DMS153 treated with DMSO at 0.1 percent for 48 hours (cell line): ENCODE measurements around the gene COL4A2.
"Not testable (repeated sequence)": the region's sequence is repeated elsewhere in the genome, so short reads cannot be mapped to it uniquely, and the experiment has no call there.

Experiments
- DNase-seq: peaks from one replicate; lab custom pipeline; 2025; ENCODE audit not compliant: unreplicated experiment; lab: John Stamatoyannopoulos, UW

Gene COL4A2

DNA sequence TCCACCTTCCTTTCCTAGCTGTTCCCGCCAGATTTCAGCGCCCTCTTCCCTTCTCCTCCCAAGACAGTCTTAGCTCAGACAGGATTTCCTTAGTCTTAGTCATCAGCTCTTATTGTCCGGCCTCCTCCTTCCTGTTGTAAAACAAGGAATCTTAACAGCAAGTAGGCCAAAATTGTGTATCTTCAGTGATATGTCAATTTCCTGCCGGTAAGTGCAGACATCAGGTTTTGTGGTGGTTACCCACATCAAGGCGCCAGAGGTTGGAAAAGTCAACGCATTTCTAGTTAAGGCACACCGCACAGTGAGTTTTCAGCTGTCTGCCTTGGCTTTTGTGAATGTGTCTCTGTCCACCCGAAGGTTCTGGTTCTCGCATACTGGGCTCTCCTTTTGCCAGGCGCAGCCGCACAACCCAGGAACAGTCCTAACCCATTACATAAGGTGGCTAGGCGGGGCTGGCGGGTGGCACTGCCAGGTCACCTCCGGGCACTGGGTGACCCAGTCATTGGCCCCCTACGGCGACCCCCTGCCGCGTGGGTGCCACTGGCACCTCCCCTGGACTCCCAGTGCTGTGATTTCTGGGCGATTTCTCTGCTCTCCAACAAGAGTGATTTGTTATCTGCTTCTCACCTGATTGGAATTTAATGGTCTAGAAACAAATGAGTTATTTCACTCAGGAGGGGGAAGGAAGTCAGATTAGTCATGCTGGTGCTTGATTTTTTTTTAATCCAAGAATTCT, 12.9 kb downstream of the COL4A2 start:
- DNase-seq: no peak

DNA sequence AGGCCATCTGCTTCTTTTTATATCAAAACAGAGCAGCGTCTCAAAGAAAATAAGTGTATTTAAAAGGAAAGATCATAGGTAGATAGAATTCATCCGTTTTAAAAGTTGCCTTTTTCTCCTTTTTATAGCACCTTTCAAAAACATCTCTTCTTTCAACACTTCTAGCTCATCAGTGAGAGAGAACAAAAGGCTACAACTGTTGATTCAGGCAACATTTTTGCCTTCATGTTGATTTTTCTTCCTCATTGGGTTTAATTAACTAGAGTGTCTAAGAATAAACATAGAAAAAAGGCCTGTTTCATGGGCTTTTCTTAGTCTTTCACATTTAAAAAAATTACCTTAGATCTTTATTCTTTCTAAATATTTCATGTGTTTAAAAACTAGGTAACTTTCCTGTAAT, 13.6 kb downstream of the COL4A2 start:
- no peak for DNase-seq

DNA sequence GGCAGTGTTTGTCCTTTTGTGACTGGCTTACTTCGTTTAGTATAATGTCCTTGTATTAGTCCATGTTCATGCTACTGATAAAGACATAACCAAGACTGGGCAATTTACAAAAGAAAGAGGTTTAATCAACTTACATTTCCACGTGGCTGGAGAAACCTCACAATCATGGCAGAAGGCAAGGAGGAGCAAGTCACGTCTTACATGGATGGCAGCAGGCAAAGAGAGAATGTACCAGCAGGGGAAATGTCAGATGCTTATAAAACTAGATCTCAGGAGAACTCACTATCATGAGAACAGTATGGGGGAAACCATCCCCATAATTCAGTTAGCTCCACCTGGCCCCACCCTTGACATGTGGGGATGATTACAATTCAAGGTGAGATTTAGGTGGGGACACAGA, 14.5 kb downstream of the COL4A2 start:
- DNase-seq: not testable (repeated sequence)

DNA sequence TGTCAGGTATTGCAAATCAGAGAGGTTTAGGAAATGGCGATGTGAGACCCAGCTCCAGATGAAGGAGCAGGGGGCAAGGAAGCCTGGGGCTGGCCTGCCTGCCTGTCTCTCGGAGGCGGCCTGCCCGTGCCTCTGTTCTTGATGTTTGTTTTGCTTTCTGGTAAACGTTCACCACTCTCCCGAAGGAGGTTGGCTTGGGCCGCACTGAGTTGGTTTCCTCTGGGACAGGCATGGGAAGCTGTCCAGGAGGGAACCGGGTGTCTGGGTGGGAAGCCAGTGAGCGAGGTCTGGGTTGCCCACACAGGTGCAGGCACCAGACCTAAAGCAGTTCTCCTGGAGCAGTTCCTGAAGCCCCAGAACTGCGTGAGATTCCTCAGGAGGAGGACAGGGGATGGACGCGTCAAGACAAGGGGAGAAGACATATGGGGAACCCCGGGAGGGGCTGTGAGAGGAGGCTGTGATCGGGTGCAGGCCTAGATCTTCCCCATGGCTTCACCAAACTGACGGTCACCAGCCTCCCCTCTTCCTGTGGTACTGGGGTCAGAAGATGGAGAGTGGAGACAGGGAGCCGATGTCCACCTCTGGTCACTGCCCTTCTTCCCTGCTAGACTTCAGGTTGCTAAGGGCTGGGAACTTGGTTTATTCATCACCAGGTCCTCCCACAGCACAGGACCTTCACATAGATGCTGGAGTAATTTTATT, 15.2 kb downstream of the COL4A2 start:
- no peak for DNase-seq

DNA sequence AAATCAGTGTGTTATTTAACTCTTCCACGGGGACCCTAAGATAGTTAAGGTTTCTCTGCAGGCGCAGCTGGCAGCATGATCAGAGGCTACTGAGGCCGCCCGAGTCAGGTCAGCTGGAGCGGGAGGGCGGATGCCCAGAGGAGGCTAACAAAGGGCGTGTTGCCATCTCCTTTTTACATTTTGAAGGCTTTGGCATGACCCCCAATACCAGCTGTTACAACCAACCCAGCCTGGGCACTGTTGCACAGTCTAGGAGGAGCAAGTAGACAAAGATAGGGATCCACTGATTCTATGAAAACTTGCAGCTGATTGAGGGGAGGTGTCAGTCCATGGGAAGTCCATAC, 15.7 kb downstream of the COL4A2 start:
- DNase-seq: no peak

DNA sequence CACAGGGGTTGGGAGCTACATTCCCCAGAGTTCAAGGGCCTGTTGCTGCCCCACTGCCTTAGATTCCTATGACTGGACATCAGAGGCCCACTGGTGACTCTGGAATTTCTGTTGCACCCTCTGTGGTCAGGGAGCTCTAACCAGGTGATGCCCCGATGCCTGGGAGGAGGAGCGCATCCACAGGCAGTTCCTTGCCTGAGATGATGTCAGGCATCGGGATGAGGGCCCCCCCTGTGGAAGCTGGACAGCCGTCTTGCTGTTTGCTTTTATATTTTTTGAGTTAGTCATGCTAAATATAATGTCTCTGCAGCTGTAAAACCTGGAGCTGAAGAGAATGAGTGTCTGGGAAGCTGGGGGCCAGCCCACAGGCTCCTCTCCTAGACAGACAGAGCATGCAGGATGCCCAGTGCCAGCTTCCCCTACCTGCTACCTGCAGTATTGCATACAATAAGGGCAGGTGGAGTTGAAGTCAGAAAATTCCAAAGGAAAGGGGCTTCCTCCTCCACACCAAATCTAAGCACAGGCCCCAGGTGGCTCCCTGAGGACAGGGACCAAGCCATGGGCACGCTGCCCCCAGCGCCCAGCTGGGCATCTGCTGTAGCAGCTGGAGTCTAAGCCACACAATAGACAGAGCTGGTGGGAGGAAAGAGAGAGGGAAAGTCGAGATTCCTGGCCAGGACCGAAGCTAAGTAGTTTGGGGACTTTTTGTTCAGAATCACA, 16.2 kb downstream of the COL4A2 start:
- no peak for DNase-seq

DNA sequence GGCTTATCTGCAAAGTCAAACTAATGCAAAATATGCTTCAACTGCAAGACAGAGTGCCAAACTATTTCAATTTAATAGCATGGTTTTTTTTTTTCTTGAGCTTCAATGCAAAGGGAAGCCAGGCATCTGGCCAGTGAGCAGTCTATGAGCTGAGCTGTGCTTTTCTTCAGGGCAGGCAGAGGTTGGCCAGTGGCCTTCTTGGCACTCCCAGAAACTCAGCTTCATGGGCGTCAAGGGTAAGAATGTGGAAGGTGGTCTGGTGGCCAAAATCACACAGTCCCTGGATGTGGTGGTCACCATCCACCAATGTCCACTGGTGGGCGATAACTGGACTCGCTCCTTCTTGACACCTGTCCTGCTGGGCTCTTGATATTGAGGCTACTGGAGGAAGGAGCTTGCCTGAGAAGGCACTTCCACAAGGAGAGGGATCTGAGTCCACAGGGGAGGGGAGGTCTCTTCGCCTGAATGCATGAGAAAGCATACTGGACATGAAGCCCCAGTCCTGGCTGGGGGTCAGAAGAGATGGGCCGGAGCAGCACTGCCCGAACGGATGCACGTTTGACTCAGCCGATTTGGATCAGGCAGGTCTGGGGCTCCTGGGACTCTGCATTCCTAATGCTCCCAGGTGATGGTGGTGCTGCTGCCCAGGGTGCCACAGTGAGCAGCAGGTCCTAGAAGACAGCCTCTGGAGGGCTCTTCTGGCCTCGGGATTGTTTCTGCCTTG, 17.1 kb downstream of the COL4A2 start:
- no peak for DNase-seq

DNA sequence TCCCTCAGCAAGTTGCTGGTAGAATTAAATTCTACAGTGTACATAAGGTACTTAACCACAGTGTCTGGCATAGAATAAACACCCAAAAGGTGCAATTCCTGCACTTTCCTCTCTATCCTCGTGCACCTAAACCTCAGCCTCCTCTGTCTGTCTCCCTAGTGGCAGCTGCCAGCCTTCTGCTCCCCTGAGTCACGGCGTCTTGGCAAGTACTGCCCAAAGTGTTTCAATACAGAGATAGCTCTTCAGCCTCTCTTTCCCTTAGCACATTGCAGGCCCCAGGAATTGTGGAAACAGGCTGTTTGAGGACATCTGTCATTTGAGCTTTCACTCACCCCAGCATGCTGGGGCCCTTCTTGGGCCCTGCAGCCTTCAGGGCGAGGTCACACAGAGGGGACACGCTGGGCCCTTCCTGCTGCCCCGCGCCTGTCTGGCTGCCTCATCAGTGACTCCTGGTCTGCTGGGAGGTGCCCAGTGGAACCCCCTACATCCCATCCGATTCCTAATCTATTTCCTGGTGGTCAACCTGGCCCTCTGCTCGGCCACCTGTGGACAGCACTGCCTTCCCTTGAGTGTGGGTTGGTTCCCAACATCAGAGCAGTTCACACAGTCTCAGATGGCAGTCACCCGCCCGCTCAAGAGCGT, 19.3 kb downstream of the COL4A2 start:
- DNase-seq: no peak

DNA sequence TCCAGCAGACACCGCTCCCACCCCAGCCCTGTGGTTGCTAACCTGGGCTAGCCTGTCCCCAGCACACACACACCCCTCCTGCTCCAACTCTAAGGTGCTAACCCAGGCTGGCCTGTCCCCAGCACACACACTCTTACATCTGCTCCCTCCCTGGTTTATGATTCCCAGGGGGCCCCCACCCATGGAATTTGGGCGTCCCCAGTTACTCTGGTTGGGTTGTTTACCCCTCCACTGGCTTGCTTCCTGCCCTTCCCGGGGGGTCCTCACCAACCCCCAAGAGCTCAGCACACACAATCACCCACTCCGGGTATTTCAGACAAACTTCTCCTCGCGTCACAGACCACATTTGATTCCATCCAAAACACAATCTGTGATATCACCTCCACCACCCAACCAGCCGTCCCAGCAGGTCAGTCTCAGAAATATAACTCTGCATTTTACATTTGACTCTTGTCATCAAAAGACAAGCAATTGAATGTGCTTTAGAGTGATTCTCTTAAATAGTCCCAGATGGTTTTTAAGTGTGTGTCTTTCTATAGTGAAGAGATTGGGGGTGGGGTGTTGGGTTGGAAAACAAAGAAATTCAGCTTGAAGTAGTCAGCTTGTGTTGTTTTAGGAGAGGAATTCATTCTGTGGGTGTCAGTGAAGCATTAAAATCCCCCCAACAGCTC, 20.1 kb downstream of the COL4A2 start:
- DNase-seq: no peak

DNA sequence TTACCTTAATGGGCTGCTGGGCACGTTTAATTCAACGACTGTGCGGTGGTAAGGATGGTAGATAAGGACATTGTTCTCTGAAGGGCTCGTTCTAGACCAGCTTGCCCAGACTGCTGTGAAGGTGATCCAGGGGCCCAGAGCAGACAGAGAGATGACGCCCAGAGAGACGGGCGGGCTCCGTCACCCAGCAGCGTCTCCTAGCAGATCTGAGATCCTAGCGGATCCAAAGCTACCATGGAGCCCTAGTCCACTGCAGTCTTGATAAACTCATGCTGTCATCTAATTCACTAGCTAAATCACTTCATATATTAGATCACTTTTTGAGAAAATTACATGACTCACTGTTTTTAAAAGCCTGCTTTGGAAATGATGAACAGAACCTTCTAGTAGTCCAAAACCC, 21.5 kb downstream of the COL4A2 start:
- no peak for DNase-seq

DNA sequence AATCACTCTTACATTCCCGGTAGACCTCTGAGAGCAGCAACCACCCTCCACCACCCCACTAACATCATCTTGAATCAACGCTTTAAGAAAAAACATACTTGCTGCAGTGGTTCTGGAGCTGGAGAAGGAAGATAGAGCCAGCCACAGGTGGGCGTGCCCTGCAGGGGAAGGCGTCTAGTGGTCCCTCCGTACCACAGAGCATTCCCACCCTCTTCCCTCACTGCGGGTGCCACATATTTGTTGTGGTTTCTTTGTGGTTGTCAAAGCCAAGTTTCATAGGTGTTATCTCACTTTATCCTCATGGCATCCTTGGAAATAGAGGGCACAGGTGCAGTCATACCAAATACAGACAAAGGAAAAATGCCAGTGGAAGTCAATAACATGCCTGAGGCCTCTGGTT, 22.2 kb downstream of the COL4A2 start:
- DNase-seq: no peak

DNA sequence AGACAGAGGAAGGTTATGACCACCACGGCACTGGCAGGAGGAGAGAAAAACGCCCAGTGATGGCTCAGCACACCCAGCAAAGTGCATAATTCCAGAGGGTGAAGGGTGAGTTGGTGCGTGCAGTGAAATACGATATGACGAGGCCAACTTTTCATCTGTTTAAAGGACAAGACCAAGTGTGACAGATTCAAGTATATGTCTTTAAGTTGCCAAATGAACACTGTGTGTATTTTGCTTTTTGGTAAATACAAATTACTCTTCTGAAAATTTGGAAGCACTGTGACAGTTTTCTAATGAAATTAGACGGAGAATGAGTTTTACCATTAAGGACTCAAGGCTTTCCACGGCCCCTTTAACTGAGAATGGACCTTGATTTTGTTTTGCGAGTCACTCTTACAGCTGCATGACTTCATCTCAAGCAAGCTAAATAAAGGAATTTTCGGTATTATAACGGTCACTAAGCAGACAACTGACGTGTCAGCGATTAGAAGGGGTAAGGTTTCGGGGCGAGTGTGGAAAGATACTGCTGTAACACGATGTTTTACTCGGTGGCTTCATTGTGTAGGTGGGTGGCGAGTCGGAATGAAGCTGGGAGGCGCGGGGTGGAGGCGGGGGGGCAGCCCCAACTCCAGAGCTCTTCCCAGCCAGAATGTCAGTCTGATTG, 22.8 kb downstream of the COL4A2 start:
- DNase-seq: no peak

DNA sequence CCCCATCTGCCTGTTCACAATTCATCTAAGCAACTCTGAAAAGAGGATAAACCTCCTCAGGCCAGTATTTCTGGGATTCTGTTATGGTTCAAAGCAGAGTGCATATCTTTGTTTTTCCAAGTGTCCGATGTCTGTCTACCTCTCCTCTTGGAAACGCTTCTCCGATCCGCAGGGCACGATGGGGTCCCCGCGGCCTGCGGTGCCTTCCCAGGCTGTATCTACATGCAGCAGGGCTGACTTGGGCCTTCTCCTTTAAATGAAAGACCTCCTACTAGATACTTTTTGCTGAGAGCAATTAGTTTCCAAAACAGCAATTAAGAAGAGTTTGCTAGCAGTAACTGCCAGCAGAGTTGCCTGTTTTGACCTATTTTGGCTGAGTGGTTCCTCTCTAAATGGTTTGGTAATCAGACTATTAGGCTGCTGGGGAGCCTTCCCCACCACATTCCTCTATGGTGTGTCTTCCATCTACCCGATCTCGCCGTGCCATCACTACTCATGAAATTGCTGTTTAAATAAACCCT, 23.5 kb downstream of the COL4A2 start:
- DNase-seq: no peak

DNA sequence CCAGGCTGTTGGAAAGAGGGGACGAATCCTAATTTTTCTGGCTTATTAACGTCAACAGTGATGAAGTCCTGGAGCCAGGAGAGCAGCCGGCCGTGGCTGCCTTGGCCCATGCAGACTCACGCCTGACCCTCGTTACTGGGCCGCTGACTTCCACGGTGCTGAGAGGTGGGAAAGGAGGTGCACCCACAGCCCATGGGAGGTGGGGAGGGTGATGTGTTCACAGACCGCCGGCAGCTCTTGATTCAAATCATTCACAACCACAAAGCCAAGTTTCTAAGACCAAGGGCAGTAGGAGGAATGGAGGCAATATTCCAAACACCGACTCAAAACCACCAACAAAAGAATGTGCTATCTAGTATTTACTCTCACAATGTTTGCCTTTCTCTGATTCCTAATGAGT, 24.3 kb downstream of the COL4A2 start:
- no peak for DNase-seq

DNA sequence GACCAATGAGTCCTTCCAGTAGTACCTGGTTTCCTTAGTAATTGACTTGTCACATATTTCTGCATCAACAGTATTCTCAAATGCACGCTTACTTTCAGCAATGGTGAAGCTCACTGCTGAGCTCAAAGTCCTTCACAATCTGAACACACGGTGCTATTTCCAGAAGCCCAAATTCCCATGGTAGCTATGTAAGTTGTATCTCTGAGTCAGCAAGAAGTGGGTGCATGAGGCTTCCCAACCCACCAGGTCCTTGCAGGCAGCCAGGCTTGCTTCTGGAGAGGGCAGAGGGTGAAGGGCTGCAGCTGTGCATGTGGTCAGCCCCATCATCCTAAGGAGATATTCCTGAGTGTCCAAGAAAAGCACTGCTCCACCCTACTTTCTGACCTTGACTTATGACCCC, 25.7 kb downstream of the COL4A2 start:
- no peak for DNase-seq

DNA sequence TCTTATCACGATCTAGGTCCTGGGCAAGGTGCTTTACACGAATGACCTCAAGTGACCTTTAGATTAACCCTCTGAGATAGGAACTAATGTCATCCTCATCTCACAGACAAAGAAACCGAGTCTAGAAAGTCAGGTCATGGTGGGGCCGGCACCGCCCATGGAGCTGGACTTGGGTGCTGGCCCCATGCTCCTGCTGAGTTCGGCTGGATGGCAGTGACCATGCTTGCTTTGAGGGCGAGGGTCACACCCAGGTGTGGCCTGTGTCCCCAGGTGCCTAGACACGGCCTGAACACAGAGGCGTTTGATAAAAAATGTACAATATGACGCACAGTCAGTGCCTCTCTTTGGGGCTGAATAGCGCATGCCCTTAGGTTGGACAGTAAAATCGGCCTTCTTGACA, 26.8 kb downstream of the COL4A2 start:
- no peak for DNase-seq

DNA sequence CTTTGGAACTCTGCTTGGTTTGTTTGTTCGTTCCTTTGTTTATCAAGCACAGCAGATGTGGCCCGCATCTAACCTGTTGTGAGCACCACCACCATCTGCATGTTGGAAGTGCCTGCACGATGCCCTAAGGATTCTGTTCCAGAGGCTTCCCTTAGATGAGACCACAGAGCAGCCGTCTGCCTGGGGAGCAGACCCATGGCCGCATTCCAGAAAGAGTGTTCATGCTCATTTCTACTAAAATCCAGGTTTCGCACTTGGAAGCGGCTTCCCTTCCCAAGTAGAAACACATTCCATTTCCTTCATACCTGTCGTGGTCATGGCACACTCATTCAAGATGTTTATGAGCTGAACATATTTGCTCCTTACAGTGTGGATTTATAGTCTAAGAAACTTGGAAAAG, 27.2 kb downstream of the COL4A2 start:
- no peak for DNase-seq

DNA sequence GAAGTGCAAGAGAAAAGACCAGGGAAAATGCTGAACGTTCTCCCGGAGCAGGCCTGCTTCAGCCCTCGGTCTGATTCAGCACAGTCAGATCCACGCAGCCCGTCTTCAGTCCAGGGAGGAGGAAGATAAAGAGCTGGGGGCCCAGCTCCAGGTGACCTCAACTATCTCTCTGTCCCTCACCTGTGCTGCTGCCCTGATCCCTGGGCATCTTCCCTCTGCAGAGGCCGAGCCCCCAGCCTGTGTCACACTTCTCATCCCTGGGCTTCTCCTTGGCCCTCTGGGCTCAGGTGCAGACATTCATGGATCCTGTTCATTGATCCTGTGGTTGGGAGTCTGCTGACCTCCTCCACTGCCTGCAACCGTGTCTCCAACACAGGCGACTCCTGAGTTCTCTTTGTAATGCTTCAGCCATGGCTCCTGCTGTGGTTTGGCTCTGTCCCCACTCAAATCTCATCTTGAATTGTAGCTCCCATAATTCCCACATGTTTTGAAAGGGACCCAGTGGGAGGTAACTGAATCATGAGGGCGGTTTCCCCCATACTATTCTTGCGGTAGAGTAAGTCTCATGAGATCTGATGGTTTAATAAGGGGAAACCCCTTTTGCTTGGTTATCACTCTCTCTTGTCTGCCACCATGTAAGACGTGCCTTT, 27.9 kb downstream of the COL4A2 start:
- DNase-seq: no peak

DNA sequence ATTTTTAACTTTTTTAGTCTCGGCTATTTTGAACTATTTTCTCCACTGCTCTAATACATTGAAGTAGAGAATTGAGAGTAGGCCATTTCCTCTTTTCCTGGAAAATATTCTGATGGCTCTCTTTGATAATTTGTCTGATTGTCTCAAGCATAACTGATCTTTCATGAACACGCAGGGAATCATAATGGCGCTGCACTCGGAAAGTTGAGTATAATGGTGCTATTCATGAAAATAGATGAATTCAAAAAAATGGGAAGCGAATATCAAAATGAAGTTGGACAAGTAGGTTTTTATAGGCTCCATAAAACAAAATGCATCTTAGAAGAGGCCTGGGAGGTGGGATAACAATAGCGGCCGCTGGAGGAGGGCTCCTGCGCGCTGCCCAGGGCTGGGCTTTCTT, 29.0 kb downstream of the COL4A2 start:
- DNase-seq: no peak
